Urothelium cell line (cell line): ENCODE results near the gene ANKLE1.

Source experiments
- DNase-seq: peaks from one replicate; pipeline ENCODE4 v3.0.0; 2011; ENCODE audit warnings: low spot score, mixed read lengths
- FAIRE-seq: peaks from 2 replicates; lab custom pipeline; 2011; peaks lifted over from hg19 to GRCh38; lab: Jason Lieb, UNC

ANKLE1 gene

DNA sequence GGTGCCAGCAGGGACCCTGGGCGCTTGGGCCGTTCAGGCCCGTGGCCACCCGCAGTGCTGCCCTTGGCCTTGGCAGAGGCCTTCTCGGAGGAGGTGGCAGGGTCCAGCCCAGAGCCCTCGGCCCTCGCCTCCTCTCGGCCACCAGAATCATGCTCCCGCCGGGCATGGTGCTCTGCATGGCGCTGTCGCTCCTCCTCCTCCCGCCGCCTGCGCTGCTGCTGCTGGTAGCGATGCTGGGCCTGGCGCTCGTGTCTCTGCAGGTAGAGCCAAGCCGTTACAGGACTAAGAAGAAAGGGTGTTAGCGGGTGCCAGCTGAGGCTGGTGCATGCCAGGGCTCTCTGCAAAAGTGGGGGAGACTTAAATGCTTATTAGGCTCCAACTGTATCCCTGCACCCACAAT is 43.4 kb downstream of the ANKLE1 start:
- DNase-seq (no peak), FAIRE-seq (no peak)

- DNase-seq = no peak
- no peak for FAIRE-seq
These were observed 44.3 kb downstream of the ANKLE1 start for GRCh38 chr19:17325881-17326594.

- no peak for DNase-seq
- no peak for FAIRE-seq
These were observed 44.9 kb downstream of the ANKLE1 start for GRCh38 chr19:17326595-17326966.

DNA sequence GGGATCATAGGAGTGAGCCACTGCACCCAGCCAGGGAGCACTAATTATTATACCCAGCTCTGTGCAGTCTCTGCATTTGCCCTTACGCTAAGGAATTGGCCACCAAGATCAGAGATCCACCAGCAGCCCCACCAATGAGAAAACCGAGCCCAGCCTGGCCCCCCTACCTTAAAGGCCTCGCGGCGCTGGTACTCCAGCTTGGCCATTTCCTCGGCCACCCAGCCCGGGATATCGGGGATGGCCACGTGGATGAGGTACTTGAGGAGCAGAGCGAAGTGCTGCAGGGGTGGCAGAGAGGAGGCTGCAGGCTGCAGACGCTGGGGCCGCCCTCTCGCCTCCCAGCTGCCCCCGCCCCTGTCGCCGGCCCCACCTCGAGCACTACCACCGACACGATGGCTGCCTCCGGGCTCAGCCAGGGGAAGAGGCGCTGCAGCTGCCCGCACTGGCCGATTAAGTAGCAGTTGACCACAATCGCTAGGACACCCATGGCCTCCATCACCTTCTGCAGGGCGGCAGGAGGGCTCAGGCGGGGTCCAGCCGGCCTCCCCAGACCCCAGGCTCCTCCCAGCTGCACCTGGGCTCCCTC is 45.5 kb downstream of the ANKLE1 start:
- FAIRE-seq = no peak
- no peak for DNase-seq

- FAIRE-seq (no peak), DNase-seq (no peak)
These were observed 46.2 kb downstream of the ANKLE1 start for GRCh38 chr19:17327654-17328516.

- FAIRE-seq (no peak), DNase-seq (no peak)
These were observed 47.0 kb downstream of the ANKLE1 start for GRCh38 chr19:17328517-17329365.

DNA sequence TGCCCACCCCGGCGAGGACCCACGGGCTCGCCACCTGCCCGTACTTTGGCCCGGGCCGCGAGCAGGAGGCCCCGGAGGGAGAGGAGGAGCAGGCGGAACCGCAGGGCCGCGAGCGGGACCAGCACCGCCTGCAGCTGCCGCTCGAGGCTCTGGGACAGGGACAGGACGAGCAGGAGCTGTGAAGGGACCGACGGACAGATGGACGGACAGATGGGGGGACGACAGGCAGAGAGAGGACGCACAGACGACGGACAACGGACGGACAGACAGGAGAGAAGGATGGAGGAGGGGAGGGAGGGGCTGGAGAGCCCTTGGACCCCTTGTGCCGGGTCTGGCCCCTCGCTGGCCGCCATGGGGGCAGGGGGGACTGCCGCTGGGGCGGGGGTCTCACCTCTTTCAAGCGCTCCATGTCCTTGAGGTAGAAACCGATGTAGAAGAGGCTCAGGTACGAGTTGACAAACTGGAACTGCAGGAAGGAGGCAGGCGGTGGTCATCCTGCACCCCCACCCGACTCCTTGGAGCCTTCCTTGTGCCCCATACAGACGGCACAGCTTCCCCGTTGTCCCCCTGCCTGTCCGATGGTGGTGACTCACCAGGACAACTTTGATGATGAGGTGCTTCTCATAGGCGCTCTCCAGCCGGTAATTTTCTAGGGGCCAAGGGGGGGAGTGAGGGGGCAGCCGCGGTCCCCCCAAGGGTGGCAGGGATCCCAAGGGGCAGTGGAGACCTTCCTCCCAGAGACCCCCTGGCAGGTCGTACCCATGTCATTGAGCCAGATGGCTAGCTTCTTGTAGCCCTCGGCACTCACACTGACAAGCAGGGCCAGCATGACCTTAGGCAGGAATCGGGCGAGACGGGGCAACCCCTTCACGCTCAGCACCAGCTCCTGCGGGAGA is 47.9 kb downstream of the ANKLE1 start:
- no peak for FAIRE-seq
- DNase-seq = no peak

DNA sequence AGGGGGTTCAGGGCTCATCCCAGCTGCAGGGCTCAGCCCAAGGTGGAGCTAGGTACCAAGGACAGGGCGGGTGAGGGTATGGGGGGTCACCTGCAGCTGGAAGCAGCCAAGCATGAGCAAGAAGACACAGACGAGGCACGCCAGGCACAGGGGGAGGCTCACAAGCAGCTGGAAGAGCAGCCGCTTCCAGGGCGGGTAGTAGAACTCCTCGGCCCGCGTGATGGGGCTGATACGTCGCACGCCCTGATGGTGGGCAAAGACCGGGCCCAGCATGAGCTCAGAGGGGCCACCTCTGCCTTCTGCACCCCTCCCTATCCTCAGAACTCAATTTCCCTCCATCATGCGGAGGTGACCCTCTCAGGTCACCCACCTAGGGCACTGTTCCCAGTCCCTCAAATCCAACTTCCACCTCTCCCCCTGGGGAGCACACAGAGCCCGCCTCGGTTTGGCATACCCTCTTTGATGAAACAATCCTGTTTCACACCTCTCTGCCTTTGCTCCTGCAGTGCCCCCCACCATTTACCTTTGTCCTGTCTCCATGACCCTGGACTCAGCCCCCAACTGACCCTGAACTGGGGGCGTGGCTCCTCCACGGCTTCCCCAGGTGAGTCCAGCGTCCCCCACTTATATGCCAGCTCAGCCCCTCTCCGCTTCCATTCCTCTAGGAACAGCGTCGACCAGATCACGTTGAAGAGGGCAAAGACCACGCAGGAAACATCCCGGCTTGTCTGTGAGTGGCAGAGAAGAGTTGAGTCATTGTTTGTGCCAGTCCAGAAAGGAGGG is 48.8 kb downstream of the ANKLE1 start:
- no peak for FAIRE-seq

GRCh38 chr19:17331045-17331558 is 49.4 kb downstream of the ANKLE1 start:
- DNase-seq = no peak
- no peak for FAIRE-seq

More for the DNA sequence above, 48.8 kb downstream of the ANKLE1 start:
- DNase-seq = no peak

DNA sequence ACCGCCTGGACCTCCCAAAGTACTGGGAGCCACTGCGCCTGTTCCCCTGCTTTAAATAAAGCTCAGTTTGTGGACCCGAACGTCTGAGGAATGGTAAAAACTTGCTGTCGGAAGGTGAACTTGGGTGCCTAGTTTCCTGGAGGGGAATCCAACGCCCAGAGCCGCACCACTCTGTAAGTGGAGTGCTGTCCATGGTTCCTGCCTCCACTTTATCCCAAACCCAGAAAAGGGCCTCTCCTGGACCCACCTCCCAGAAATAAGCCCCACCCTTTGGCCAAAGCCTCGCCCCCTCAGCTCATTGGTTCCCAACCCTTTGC is 50.6 kb downstream of the ANKLE1 start:
- no peak for FAIRE-seq
- DNase-seq = no peak

DNA sequence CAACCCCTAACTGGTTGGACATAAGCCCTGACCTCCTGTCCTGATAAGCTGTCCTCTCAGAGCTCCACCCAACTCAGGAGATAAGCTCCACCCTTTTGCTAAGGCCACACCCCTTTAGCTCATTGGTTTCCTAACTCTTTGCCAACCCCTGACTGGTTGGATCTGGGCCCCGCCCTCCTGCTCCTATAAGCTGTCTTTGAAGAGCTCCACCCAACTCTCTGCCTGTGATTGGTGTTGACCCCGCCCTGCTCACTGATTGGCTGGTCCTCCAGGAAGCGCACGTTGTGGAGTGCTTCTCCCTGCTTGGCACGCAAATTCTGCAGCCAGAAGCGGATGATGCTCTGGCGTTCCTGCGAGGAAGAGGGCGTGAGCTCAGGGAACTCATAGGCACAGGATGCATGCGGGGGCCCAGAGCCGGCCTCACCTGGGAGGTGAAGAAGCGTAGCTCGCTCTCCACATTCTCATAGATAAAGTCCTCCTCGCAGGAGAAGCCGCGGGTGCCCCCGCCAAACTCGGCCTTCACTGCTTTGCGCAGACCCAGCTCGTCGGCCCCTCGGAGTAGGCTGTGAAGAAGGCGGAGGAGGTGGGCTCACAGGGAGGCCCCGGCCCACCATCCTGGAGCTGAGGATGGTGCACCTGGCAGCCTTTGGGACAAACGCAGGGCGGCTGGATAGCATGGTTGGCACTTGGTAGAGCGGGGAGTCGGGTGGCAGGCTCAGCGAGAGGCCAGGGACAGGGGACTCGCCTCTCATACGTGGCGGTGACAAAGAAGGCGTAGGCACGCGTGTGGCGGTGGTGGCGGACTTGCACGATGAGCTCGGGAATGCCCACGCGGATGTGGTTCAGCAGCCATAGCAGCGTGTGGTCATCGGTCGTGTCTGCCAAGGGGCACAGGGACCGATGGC is 51.2 kb downstream of the ANKLE1 start:
- FAIRE-seq = no peak

DNA sequence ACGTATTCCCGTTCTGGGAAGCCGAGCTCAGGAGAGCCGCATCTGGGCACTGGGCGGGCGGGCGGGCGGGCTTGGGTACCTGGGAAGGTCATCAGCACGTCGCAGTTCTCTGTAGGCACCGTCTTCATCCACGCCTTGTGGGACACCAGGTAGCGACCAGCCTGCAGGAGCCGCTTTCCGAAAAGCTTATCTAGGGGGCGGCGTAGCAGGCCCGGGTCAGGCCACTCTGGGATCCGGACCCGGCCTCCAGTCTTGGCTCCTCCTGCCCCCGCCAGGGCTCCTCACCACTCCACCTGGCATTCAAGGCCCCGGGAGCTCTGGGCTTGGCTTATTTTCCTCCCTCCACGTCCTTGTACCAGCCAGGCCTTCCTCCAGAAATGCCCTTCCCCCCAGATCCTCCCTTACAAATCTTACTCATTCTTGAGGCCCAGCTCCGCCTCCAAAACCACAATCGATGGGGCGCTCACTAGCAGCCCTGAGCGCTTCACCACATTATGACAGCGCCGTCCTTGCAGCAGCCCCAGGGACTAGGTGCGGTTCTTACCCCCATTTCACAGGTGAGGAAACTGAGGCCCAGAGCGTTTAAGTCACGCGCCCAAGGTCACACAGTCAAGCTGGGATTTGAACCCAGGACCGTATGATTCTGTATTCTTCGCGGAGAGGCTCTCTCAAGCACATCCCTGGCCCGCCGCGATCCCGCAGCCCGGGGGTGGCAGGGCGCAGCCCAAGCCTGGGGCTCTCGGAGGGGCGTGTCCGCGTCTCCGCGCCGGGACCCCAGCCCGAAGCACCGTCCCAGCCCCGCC is 52.1 kb downstream of the ANKLE1 start:
- no peak for FAIRE-seq
- peak; percentile 64 for DNase-seq

More for the DNA sequence above, 51.2 kb downstream of the ANKLE1 start:
- no peak for DNase-seq

DNA sequence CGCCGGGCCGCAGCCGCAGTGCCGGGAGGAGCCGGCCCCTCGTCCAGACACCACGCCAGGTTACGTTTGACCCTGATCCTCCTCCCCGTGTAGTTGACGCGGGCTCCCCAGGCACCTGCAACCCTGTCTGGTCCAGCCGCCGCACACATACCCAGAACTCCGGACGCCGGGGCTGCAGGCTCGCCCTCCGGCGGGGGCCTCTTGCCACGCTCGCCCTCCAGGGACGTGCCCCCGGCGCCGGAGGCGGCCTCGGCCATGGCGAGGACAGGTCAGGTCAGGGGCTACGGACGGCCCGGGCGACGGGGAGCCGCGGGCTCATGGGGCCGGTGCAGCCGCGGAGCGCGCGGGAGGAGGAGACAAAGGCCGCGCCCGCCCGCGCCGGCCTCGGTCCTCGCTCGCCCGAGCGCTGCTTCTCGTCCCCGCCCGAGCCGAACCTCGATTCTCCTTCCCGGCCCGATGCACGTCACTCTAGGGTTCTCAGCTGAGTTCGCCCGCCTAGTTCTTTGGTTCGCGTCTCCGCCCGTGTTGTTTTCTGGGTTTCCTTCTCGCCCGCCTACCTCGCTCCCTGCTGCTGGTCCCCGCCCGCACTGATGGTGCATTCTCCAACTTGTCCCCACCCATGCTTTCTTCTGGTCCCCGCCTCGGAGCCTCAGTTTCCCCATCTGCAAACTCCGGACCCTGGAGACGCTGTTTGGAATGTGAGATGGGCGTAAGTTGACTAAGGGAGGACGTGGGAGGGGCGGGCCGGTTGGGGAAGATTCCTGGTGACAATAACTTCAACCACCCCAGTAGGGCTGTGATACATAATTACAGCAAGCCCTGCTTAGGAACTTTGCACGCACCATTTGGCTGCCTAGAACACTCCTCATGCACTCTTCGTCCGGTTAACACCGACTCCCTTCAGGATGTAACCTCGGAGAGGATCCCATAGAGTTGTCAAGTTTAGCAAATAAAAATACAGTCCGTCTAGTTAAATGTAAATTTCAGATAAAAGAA is 53.0 kb downstream of the ANKLE1 start, which contains the start of gene ANO8:
Gene ANO8, minus strand, starts transcription at position 442 of the 996 bp plus-strand sequence. Its CDS starts 185 bp downstream, at position 257.
- DNase-seq = peak; percentile 83
- FAIRE-seq = peak; percentile 5

GRCh38 chr19:17335575-17335974 is 53.9 kb downstream of the ANKLE1 start:
- no peak for FAIRE-seq
- no peak for DNase-seq
